SK-N-SH (cell line): Measurements from ENCODE around the gene TRPM1. TPM values are rescaled to one million over a fixed set of nuclear protein-coding genes. Genes with fewer than 3 reads are reported as not detected.

Experiments used
- CTCF ChIA-PET: fragments of 300-600, 350-600 bp; formaldehyde crosslinking; extraction: SDS; loops from one replicate; lab custom pipeline; 2021; lab: Yijun Ruan, JAX
- POLR2A ChIA-PET: fragments of 350-600 bp; sonication (Branson Sonifier 250); formaldehyde crosslinking; extraction: SDS; loops from one replicate; lab custom pipeline; 2020; ENCODE audit warnings: antibody characterized with exemption, inconsistent platforms; lab: Yijun Ruan, JAX
- DNase-seq: peaks from one replicate; pipeline ENCODE4 v3.0.0; 2012
- H2AFZ ChIP-seq: fragments of 200-600 bp; sonication (generic); 2 replicates; pipeline ENCODE4 v1.8.1; 2016; ENCODE audit warnings: antibody characterized with exemption, mild to moderate bottlenecking, low read depth
- H3F3A ChIP-seq: fragments of 200-600 bp; sonication (generic); replicated peaks from 2 replicates; pipeline ENCODE3; 2016; ENCODE audit warnings: antibody characterized with exemption, mild to moderate bottlenecking; ENCODE audit not compliant: insufficient read depth
- H3K27ac ChIP-seq, 2 experiments: fragments of 200-500 bp in 1 of 2; fragments of 200-600 bp in 1 of 2; sonication (Bioruptor generic) in 1 of 2; sonication (generic), shearing (Covaris generic) in 1 of 2; 2 replicates each; pipeline versions ENCODE4 v1.5.1 to v1.6.1; 2014 to 2016; ENCODE audit warnings: low read depth in 2 of 2, inconsistent platforms in 1 of 2, low read length in 1 of 2, mild to moderate bottlenecking in 1 of 2, mixed read lengths in 1 of 2
- H3K27me3 ChIP-seq: fragments of 200-600 bp; sonication (generic), shearing (Covaris generic); 2 replicates; pipeline ENCODE4 v1.6.1; 2016; ENCODE audit warnings: mixed run types; ENCODE audit not compliant: insufficient read depth
- H3K36me3 ChIP-seq, 2 experiments: fragments of 200-500 bp in 1 of 2; fragments of 200-600 bp in 1 of 2; sonication (Bioruptor generic) in 1 of 2; sonication (generic) in 1 of 2; replicated peaks in 1 of 2; 2 replicates each; pipeline versions ENCODE3 to v1.5.1; 2014 to 2016; ENCODE audit warnings: low read length in 1 of 2, mild to moderate bottlenecking in 1 of 2; ENCODE audit not compliant: insufficient read depth in 2 of 2, control insufficient read depth in 1 of 2
- H3K4me1 ChIP-seq, 2 experiments: fragments of 200-500 bp in 1 of 2; fragments of 200-600 bp in 1 of 2; sonication (Bioruptor generic) in 1 of 2; sonication (generic), shearing (Covaris generic) in 1 of 2; 2 replicates each; pipeline versions ENCODE4 v1.5.1 to v1.6.1; 2014 to 2016; ENCODE audit warnings: low read depth in 1 of 2, low read length in 1 of 2, mixed run types in 1 of 2; ENCODE audit not compliant: insufficient read depth in 2 of 2, control insufficient read depth in 1 of 2
- H3K4me2 ChIP-seq: fragments of 200-600 bp; sonication (generic), shearing (Covaris generic); 2 replicates; pipeline ENCODE4 v1.6.1; 2017; ENCODE audit warnings: mixed run types
- H3K4me3 ChIP-seq, 2 experiments: fragments of 200-500 bp in 1 of 2; fragments of 200-600 bp in 1 of 2; sonication (Bioruptor generic) in 1 of 2; sonication (generic), shearing (Covaris generic) in 1 of 2; 2 replicates each; pipeline versions ENCODE4 v1.5.1 to v1.8.1; 2014 to 2016; ENCODE audit warnings: low read depth in 2 of 2, inconsistent platforms in 1 of 2, low read length in 1 of 2, mild to moderate bottlenecking in 1 of 2, mixed read lengths in 1 of 2, moderate library complexity in 1 of 2
- H3K79me2 ChIP-seq: fragments of 200-600 bp; sonication (generic); 2 replicates; pipeline ENCODE4 v1.8.1; 2017; ENCODE audit warnings: mild to moderate bottlenecking; ENCODE audit not compliant: insufficient read depth
- H3K9ac ChIP-seq: fragments of 200-600 bp; sonication (generic); 2 replicates; pipeline ENCODE4 v1.6.1; 2017; ENCODE audit warnings: mixed run types
- H3K9me2 ChIP-seq: fragments of 200-600 bp; sonication (generic); 2 replicates; pipeline ENCODE4 v1.6.1; 2017; ENCODE audit warnings: mixed run types
- H3K9me3 ChIP-seq: fragments of 200-600 bp; sonication (generic); 2 replicates; pipeline ENCODE4 v1.6.1; 2017; ENCODE audit warnings: mixed run types, mild to moderate bottlenecking, moderate library complexity
- H4K20me1 ChIP-seq: fragments of 200-600 bp; sonication (generic); 2 replicates; pipeline ENCODE4 v1.6.1; 2017; ENCODE audit warnings: mild to moderate bottlenecking, mixed run types; ENCODE audit not compliant: insufficient read depth
- CTCF ChIP-seq: fragments of 200-600 bp; sonication (generic); IDR thresholded peaks from 2 replicates; pipeline ENCODE4 v1.6.1; 2017; ENCODE audit warnings: antibody characterized with exemption, mild to moderate bottlenecking, moderate library complexity
- EZH2phosphoT487 ChIP-seq: fragments of 200-600 bp; sonication (generic); IDR thresholded peaks from 2 replicates; pipeline ENCODE4 v1.6.1; 2017; ENCODE audit warnings: low read depth, mixed run types, mild to moderate bottlenecking, antibody characterized with exemption, moderate library complexity, borderline replicate concordance
- FOXJ3 ChIP-seq: sonication (generic); formaldehyde crosslinking; IDR thresholded peaks from 2 replicates; pipeline ENCODE4 v1.5.1; 2020; ENCODE audit warnings: mild to moderate bottlenecking, missing genetic modification reagents
- FOXM1 ChIP-seq: IDR thresholded peaks from 2 replicates; pipeline ENCODE4 v1.4.0; 2012; ENCODE audit warnings: low read depth, mild to moderate bottlenecking
- GATA2 ChIP-seq: sonication (generic); formaldehyde crosslinking; IDR thresholded peaks from 2 replicates; pipeline ENCODE4 v1.5.0; 2020; ENCODE audit warnings: mild to moderate bottlenecking, missing genetic modification reagents
- IRF3 ChIP-seq: fragments of 150-350 bp; IDR thresholded peaks from 2 replicates; pipeline ENCODE4 v1.6.1; 2016; ENCODE audit warnings: mild to moderate bottlenecking, low read depth, low read length
- JUND ChIP-seq: IDR thresholded peaks from 2 replicates; pipeline ENCODE4 v1.4.0; 2012
- NRF1 ChIP-seq: IDR thresholded peaks from 2 replicates; pipeline ENCODE4 v1.6.1; 2012; ENCODE audit warnings: low read depth, mild to moderate bottlenecking, low read length
- POLR2AphosphoS5 ChIP-seq: IDR thresholded peaks from 2 replicates; pipeline ENCODE4 v1.6.1; 2012; ENCODE audit warnings: low read depth, low read length
- RCOR1 ChIP-seq: fragments of 150-350 bp; IDR thresholded peaks from 2 replicates; pipeline ENCODE4 v1.6.1; 2017; ENCODE audit warnings: antibody characterized with exemption, low read length
- RXRA ChIP-seq: IDR thresholded peaks from 2 replicates; pipeline ENCODE4 v1.4.0; 2012; ENCODE audit warnings: low read depth, mild to moderate bottlenecking, borderline replicate concordance
- TCF12 ChIP-seq: IDR thresholded peaks from 2 replicates; pipeline ENCODE4 v1.4.0; 2012
- TEAD4 ChIP-seq: IDR thresholded peaks from 2 replicates; pipeline ENCODE4 v1.4.0; 2012; ENCODE audit warnings: mild to moderate bottlenecking, borderline replicate concordance; ENCODE audit not compliant: insufficient read depth
- WGBS: methylation state at CpG from one replicate; pipeline ENCODE4 v1.1.6; 2017; ENCODE audit warnings: low lambda C conversion rate; 5-methylcytosine and 5-hydroxymethylcytosine counted together
- polyA plus RNA-seq, 3 experiments: library from polyadenylated mRNA; depleted of rRNA; stranded (reverse); fragments of >200 nt; gene quantifications; 2 replicates each; pipeline ENCODE4 v1.2.3, GENCODE V29; 2012

TRPM1 gene
- polyA plus RNA-seq, 1 of the 3 experiments (the other 2 are of a cell fraction), result not detected

- H3K9me3 ChIP-seq, result no peaks in the 10 kb centered on the region
- no peak overlapping the region for H3K4me3 ChIP-seq
- H3K4me2 ChIP-seq, result no peak overlapping the region
- TF ChIP-seq RCOR1, result no peak
- no peak for TF ChIP-seq JUND
- TF ChIP-seq IRF3, result no peak
- TF ChIP-seq EZH2phosphoT487, result no peak
- no peak for TF ChIP-seq CTCF
- TF ChIP-seq TCF12, result no peak
- no peak for TF ChIP-seq NRF1
- TF ChIP-seq GATA2, result no peak
- ChIA-PET CTCF (interaction anchor here (0.8 kb wide), 1 partner anchor 31 kb away, joined by 3 read pairs; no protein-coding TSS in a partner anchor), POLR2A (no interaction called here)
- WGBS, result 81% methylated on average over 6 of the region's 6 CpGs
- DNase-seq, result no peak
- no peaks in the 10 kb centered on the region for H3K27me3 ChIP-seq
- no peaks in the 10 kb centered on the region for H3K36me3 ChIP-seq
- no peaks in the 10 kb centered on the region for H3F3A ChIP-seq
- H3K79me2 ChIP-seq, result no peaks in the 10 kb centered on the region
- H2AFZ ChIP-seq, result no peak overlapping the region
- no peaks in the 10 kb centered on the region for H3K9me2 ChIP-seq
- H3K4me1 ChIP-seq, result peaks cover 7 to 18% of the 10 kb centered on the region in 2 experiments; a peak in 1 of 4 replicates
- no peak overlapping the region for H3K9ac ChIP-seq
- no peak overlapping the region for H3K27ac ChIP-seq
- H4K20me1 ChIP-seq, result no peaks in the 10 kb centered on the region
These were observed 3.0 kb downstream of the TRPM1 start for GRCh38 chr15:31098491-31098917.

- WGBS, result 78% methylated on average over 5 of the region's 5 CpGs
- no peaks in the 10 kb centered on the region for H3F3A ChIP-seq
- CTCF ChIA-PET, result no interaction called here
- no peak overlapping the region for H3K4me2 ChIP-seq
- H3K79me2 ChIP-seq, result no peaks in the 10 kb centered on the region
- H3K36me3 ChIP-seq, result no peaks in the 10 kb centered on the region
- TF ChIP-seq POLR2AphosphoS5, result no peak
- no peak for TF ChIP-seq FOXM1
- no peak for TF ChIP-seq TEAD4
- no peak for TF ChIP-seq RCOR1
- TF ChIP-seq JUND, result no peak
- TF ChIP-seq FOXJ3 (CRISPR knock-in tag), result no peak
- TF ChIP-seq RXRA, result no peak
- TF ChIP-seq, all 33 proteins: peak for 0
- H3K9me2 ChIP-seq, result no peaks in the 10 kb centered on the region
- H4K20me1 ChIP-seq, result no peaks in the 10 kb centered on the region
- no peak overlapping the region for H3K4me3 ChIP-seq
- no peak for DNase-seq
- no peaks in the 10 kb centered on the region for H3K27me3 ChIP-seq
- no peak overlapping the region for H3K27ac ChIP-seq
- POLR2A ChIA-PET, result no interaction called here
- H3K4me1 ChIP-seq, result peaks cover 4 to 7% of the 10 kb centered on the region in 2 experiments; a peak in 1 of 4 replicates
- no peak overlapping the region for H3K9ac ChIP-seq
- no peak overlapping the region for H2AFZ ChIP-seq
- H3K9me3 ChIP-seq, result no peaks in the 10 kb centered on the region
These were observed 5.0 kb downstream of the TRPM1 start for GRCh38 chr15:31096563-31096962.
